Fibroblast of peridontal ligament (primary cell): Measurements from ENCODE around the gene CIT.
"Not testable (repeated sequence)": the region's sequence is repeated elsewhere in the genome, so short reads cannot be mapped to it uniquely, and the experiment has no call there.

Experiments used
- DNase-seq: peaks from one replicate; pipeline ENCODE4 v3.0.0-alpha.2; 2010; ENCODE audit errors: extremely low read depth

CIT gene

GRCh38 chr12:119740830-119741229, 136.3 kb downstream of the CIT start:
- no peak for DNase-seq

DNA sequence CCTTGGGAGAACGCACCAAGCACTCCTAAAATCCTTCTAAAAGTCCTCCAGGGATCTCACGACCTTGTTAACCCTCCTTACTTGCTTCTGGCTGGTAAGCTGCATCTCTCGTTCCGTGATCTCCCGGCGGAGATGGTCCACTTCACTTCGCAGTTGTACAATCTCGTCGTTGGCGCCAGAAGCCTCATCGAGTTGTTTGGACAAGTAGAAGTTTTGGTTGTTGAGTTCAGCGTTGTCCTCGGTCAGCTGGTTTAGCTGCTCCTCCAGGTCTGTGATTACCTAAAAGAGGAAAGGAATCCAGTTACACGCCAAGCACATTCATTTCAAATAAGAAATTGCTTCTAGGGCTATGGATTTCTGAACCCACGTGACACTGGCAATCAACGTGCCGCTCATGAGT, 142.0 kb downstream of the CIT start:
- DNase-seq: no peak

- DNase-seq: no peak
Observed at GRCh38 chr12:119730381-119730780, 146.7 kb downstream of the CIT start.

GRCh38 chr12:119729871-119730270, 147.2 kb downstream of the CIT start:
- no peak for DNase-seq

DNA sequence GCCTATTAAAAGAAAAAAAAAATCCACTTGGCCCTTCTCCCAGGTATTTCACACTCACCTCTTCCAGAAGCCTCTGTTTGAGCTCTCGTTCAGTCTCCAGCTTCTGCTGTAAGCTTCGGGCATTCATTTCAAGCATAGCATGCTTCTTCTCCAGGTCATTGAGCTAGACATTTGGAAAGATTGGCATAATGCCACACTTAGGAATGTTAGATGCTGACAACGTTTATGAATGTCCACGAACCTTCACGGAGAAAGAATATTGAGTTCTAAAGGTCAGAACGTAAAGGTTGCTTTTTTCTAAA, 148.7 kb downstream of the CIT start:
- no peak for DNase-seq

GRCh38 chr12:119727600-119728443, 149.3 kb downstream of the CIT start:
- no peak for DNase-seq

- peak; percentile 20 for DNase-seq
Observed at GRCh38 chr12:119725523-119725922, 151.6 kb downstream of the CIT start.

DNA sequence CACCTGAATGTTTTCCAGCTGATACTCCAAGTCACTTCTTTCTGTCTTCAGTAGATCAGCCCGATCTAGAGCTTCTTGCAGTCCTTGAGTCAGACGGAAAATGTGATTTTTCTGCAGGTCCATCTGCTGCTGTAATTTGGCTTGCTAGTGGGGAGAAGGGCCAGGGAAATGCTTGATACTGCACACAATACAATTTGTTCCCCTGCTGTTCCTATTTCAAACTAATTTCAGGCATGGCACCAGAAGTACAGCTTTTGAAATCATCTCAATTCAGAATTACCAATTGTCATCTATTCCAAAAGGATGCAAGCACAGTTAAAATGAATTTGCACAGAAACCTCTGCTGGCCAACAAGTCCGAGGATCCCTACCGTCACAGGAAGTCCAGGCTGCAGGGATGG, 155.8 kb downstream of the CIT start:
- DNase-seq: no peak

DNA sequence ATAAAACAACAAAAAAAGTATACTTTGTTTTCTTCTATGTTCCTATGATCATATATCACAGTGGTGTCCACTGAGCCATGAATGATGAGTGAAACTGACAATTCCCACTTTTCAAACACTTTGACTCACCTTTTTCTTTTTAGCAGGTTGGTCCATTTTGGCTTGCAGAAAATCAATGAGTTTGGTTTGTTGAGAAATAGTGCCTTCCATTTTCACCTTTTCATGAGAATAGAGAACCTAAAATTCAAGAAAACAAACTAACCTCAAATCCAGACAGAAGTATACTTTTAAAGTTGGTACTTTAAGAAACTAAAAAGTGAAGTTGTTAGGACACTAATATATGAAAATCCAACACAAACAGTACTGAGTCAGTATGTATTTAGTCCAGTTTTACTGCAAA, 156.8 kb downstream of the CIT start:
- DNase-seq: no peak

DNA sequence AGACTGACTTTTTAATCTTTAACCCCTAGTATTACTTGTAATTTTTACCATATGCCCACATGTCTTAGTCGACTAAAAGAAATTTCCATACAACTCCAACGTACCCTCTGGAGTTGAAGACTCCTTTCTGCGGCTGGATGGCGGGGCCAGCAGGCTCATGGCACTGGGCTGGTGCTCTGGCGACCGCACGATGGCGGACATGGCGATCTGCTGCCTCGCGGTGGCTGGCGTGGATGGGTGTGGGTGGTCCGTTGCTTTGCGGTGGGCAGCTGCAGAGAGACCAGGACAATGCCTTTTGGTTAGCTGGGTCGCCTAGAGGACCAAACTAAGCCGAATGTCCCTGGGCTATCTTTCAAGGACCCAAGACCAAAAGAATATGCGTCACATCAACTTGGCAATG, 159.0 kb downstream of the CIT start:
- no peak for DNase-seq

DNA sequence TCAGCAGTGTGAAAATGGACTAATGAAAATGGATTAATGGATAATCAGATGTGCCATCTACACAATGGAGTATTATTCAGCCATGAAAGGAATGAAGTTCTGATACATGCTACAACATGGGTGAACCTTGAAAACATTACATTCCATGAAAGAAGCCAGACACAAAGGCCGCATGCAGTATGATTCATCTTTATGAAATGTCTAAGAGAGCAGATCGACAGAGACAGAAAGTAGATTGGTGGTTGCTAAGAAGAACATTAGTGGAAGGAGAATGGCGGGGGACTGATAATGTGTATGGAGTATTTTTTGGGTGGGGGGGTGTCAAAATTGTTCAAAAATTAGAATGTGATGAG, 161.9 kb downstream of the CIT start:
- DNase-seq: no peak

DNA sequence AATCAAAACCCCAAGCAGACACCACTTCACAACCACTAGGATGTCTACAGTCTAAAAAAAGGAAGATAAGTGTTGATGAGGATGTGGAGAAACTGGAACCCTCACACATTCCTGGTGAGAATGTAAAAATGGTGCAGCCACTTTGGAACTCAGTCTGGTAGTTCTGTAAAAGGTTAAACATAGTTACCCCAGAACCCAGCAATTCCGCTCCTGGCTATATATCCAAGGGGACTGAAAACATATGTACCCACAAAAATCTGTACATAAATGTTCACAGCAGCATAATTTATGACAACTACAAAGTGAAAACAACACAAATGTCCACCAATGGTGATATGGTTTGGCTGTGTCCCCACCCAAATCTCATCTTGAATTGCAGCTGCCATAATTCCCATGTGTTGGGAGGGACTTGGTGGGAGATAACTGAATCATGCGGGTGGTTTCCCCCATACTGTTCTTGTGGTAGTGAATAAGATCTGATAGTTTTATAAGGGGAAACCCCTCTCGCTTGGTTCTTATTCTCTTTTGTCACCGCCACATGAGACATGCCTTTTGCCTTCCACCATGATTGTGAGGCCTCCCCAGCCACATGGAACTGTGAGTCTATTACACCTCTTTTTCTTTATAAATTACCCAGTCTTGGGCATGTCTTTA, 162.4 kb downstream of the CIT start:
- DNase-seq: no peak

- DNase-seq: no peak
Observed at GRCh38 chr12:119713551-119714031, 163.5 kb downstream of the CIT start.

GRCh38 chr12:119712721-119713120, 164.4 kb downstream of the CIT start:
- DNase-seq: no peak

DNA sequence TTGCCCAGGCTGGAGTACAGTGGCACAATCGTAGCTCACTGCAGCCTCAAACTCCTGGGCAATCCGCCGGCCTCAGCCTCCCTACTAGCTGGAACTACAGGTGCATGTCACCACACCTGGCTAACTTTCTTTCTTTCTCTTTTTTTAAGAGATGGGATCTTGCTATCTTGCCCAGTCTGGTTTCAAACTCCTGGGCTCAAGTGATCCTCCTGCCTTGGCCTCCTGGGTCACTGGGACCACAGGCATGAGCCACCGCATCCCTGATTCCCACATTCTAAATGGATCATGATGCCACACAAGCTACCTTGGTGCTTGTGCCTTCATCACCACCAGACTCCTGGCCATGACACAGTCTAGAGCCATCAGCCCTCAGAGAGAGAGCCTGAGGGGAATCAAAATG, 165.4 kb downstream of the CIT start:
- no peak for DNase-seq

DNA sequence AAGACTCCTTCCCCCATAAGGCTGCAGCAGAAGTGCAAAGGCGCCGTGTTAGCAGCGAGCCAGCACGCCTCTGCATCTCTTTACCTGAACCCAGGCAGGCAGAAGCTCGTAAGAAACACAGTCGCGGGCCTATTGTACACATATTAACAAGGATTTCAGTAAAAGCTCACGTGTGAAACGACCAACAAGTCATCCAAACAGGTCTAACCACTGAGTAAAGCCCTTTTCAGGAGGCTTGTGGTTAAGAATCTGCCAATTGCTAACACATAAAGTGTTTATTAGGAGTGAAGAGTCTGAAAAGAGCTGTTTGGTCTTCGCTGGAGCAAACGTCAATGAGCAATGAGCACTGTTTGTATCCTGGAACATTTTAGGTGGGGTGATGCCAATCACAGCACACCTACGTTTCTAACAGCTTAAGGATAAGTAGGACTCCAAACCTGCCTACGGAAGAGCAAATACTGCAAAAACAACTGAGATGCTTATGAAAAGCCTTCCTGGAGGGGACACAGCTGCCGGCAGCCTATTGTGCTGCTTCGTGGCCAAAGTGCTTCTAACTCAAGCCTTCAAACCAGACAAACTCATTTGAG, 166.1 kb downstream of the CIT start:
- DNase-seq: no peak

GRCh38 chr12:119710374-119710964, 166.7 kb downstream of the CIT start:
- no peak for DNase-seq

DNA sequence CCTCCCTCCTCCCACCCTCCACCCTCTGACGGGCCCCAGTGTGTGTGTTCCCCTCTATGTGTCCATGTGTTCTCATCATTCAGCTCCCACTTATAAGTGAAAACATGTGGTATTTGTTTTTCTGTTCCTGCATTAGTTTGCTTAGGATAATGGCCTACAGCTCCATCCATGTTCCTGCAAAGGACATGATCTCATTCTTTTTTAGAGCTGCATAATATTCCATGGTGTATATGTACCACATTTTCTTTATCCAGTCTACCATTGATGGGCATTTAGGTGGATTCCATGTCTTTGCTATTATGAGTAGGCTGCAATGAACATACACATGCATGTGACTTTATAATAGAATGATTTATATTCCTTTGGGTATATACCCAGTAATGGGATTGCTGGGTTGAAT, 170.7 kb downstream of the CIT start:
- DNase-seq: not testable (repeated sequence)

DNA sequence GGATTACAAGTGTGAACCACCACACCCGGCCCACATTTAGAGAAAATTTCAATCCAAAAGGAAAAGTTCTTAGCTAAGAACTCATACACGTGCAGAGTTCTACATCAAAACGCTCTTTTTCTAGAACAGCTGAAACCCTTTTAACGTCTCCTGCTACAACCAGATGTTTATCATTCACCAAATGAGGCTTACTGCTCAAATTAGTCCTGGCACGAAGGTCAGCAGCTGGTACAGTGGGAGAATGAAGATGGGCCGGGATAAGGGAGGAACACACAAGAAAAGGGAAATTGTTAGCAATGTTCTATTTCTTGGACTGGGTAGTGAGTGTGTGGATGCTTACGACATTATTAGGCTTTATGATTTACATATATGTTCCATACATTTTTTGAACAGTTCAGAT, 171.9 kb downstream of the CIT start:
- no peak for DNase-seq

- DNase-seq: no peak
Observed at GRCh38 chr12:119704065-119704747, 172.9 kb downstream of the CIT start.

- no peak for DNase-seq
Observed at GRCh38 chr12:119700078-119700477, 177.0 kb downstream of the CIT start.

DNA sequence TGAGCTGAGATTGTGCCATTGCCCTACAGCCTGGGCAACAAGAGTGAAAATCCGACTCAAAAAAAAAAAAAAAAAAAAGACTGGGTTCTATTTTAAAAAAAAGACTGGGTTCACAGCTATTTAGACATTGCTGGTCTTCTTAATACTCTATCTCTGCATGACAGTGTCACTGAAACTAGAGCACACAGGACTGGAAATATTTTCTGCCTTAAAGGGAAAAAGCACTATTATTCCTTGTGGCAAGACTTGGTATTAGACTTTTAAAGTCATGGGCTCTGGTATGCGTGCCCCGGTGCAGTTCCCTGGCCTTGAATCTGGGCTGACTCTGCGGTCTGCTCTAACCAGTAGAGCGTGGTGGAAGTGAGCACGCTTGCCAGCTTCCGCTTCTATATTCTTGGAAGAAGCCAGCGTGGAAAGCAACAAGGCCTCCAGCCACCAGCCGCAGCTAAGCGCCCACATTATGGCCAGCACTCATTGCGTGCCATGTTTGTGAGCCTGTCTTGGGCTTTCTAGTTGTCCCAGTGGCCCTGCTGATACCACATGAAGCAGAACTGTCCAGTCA, 177.8 kb downstream of the CIT start:
- DNase-seq: peak; percentile 76
